Measurements from ENCODE around the gene PNLIP. TPM values are rescaled to one million over a fixed set of nuclear protein-coding genes. Genes with fewer than 3 reads are reported as not detected.

PNLIP gene
- 0.04 and 0.06 TPM in 2 replicates for polyA plus RNA-seq (2013)

- Histone ChIP-seq H3K4me2 (ENCODE audit: low read length) (no peak within 1 kb of the TSS), H3K14ac (ENCODE audit: low read length) (no peak within 1 kb of the TSS), H2BK5ac (ENCODE audit: low read depth, low read length, poor library complexity) (no peak within 1 kb of the TSS), H3K18ac (ENCODE audit: low read length) (no peak within 1 kb of the TSS), H2BK120ac (ENCODE audit: insufficient read depth, low read length, poor library complexity) (no peak within 1 kb of the TSS), H3K4me1 (ENCODE audit: control insufficient read depth in 1 of 2, insufficient read depth in 2 of 2, low read length in 2 of 2) (no peaks in the 10 kb centered on the region), H3K27ac (ENCODE audit: low read depth, low read length) (no peak within 1 kb of the TSS), H3K27me3 (ENCODE audit: insufficient read depth, low read length) (no peaks in the 10 kb centered on the region), H4K91ac (ENCODE audit: low read depth, low read length) (no peak within 1 kb of the TSS), H2AK5ac (ENCODE audit: low read length) (no peak within 1 kb of the TSS), H2BK12ac (ENCODE audit: low read length) (no peak within 1 kb of the TSS), H4K8ac (ENCODE audit: low read depth, low read length) (no peak within 1 kb of the TSS), H3K4me3 (ENCODE audit: low read depth, low read length) (no peak within 1 kb of the TSS), H3K9ac (ENCODE audit: low read length) (no peak within 1 kb of the TSS), H3K79me2 (ENCODE audit: control insufficient read depth, insufficient read depth, low read length, poor library complexity) (no peaks in the 10 kb centered on the region), H4K12ac (ENCODE audit: low read depth, low read length) (no peak within 1 kb of the TSS), H2AFZ (ENCODE audit: insufficient read depth, low read length, poor library complexity) (no peak within 1 kb of the TSS), H3K4ac (ENCODE audit: low read depth, low read length) (no peak within 1 kb of the TSS), H3K9me3 (ENCODE audit: insufficient read depth, low read depth, low read length) (no peaks in the 10 kb centered on the region), H3K79me1 (ENCODE audit: low read length) (no peaks in the 10 kb centered on the region), H3K23ac (ENCODE audit: low read length) (no peak within 1 kb of the TSS), H3K36me3 (ENCODE audit: control insufficient read depth in 1 of 2, insufficient read depth in 2 of 2, low read length in 2 of 2) (peaks cover 0 to 1% of the 10 kb centered on the region in 2 experiments)
- no peak for DNase-seq
- WGBS (ENCODE audit: extremely low coverage, insufficient coverage, insufficient read length), result no CpG with 5 or more reads among the region's 8 CpGs
Measured at GRCh38 chr10:116545756-116546155, at the start of gene PNLIP. TSS of gene PNLIP (plus strand) at chr10:116545931. CDS start at chr10:116546093, 162 bp downstream.

GRCh38 chr10:116504786-116505185 lies 40.9 kb upstream of the PNLIP start:
- DNase-seq, result no peak

GRCh38 chr10:116510565-116510964 lies 35.2 kb upstream of the PNLIP start:
- no peak overlapping the region for H2BK120ac ChIP-seq (ENCODE audit: insufficient read depth, low read length, poor library complexity)
- WGBS (ENCODE audit: extremely low coverage, insufficient coverage, insufficient read length), result no CpG with 5 or more reads among the region's 3 CpGs

More at GRCh38 chr10:116504786-116505185, 40.9 kb upstream of the PNLIP start:
- H3K4ac ChIP-seq (ENCODE audit: low read depth, low read length), result no peak overlapping the region
- no peak overlapping the region for H4K12ac ChIP-seq (ENCODE audit: low read depth, low read length)
- WGBS (ENCODE audit: extremely low coverage, insufficient coverage, insufficient read length), result no CpG with 5 or more reads among the region's 8 CpGs
- H3K27ac ChIP-seq (ENCODE audit: low read depth, low read length), result no peak overlapping the region
- H3K4me1 ChIP-seq (ENCODE audit: control insufficient read depth in 1 of 2, insufficient read depth in 2 of 2, low read length in 2 of 2), result no peaks in the 10 kb centered on the region
- H2AK5ac ChIP-seq (ENCODE audit: low read length), result no peak overlapping the region
- H2BK120ac ChIP-seq (ENCODE audit: insufficient read depth, low read length, poor library complexity), result no peak overlapping the region
- no peak overlapping the region for H3K4me2 ChIP-seq (ENCODE audit: low read length)
- H3K23ac ChIP-seq (ENCODE audit: low read length), result no peak overlapping the region
- no peak overlapping the region for H2BK12ac ChIP-seq (ENCODE audit: low read length)
- H2AFZ ChIP-seq (ENCODE audit: insufficient read depth, low read length, poor library complexity), result no peak overlapping the region
- H3K18ac ChIP-seq (ENCODE audit: low read length), result no peak overlapping the region
- H4K91ac ChIP-seq (ENCODE audit: low read depth, low read length), result no peak overlapping the region
- no peak overlapping the region for H3K4me3 ChIP-seq (ENCODE audit: low read depth, low read length)
- no peak overlapping the region for H3K14ac ChIP-seq (ENCODE audit: low read length)
- no peaks in the 10 kb centered on the region for H3K79me1 ChIP-seq (ENCODE audit: low read length)
- H3K9ac ChIP-seq (ENCODE audit: low read length), result no peak overlapping the region
- no peaks in the 10 kb centered on the region for H3K27me3 ChIP-seq (ENCODE audit: insufficient read depth, low read length)
- H3K9me3 ChIP-seq (ENCODE audit: insufficient read depth, low read depth, low read length), result no peaks in the 10 kb centered on the region
- H2BK5ac ChIP-seq (ENCODE audit: low read depth, low read length, poor library complexity), result no peak overlapping the region
- H3K36me3 ChIP-seq (ENCODE audit: control insufficient read depth in 1 of 2, insufficient read depth in 2 of 2, low read length in 2 of 2), result no peaks in the 10 kb centered on the region
- no peaks in the 10 kb centered on the region for H3K79me2 ChIP-seq (ENCODE audit: control insufficient read depth, insufficient read depth, low read length, poor library complexity)
- H4K8ac ChIP-seq (ENCODE audit: low read depth, low read length), result no peak overlapping the region

GRCh38 chr10:116511365-116511764 lies 34.4 kb upstream of the PNLIP start:
- no CpG with 5 or more reads among the region's 3 CpGs for WGBS (ENCODE audit: extremely low coverage, insufficient coverage, insufficient read length)
- Histone ChIP-seq H2AFZ (ENCODE audit: insufficient read depth, low read length, poor library complexity) (no peak overlapping the region), H3K9ac (ENCODE audit: low read length) (no peak overlapping the region)

More at GRCh38 chr10:116510565-116510964, 35.2 kb upstream of the PNLIP start:
- Histone ChIP-seq H4K91ac (ENCODE audit: low read depth, low read length) (no peak overlapping the region), H3K36me3 (ENCODE audit: control insufficient read depth in 1 of 2, insufficient read depth in 2 of 2, low read length in 2 of 2) (no peaks in the 10 kb centered on the region), H3K27ac (ENCODE audit: low read depth, low read length) (no peak overlapping the region), H2BK12ac (ENCODE audit: low read length) (no peak overlapping the region), H3K79me2 (ENCODE audit: control insufficient read depth, insufficient read depth, low read length, poor library complexity) (no peaks in the 10 kb centered on the region), H3K9ac (ENCODE audit: low read length) (no peak overlapping the region), H4K8ac (ENCODE audit: low read depth, low read length) (no peak overlapping the region), H3K27me3 (ENCODE audit: insufficient read depth, low read length) (no peaks in the 10 kb centered on the region), H4K12ac (ENCODE audit: low read depth, low read length) (no peak overlapping the region), H3K18ac (ENCODE audit: low read length) (no peak overlapping the region), H3K4ac (ENCODE audit: low read depth, low read length) (no peak overlapping the region), H2BK5ac (ENCODE audit: low read depth, low read length, poor library complexity) (no peak overlapping the region), H3K4me3 (ENCODE audit: low read depth, low read length) (no peak overlapping the region), H3K4me1 (ENCODE audit: control insufficient read depth in 1 of 2, insufficient read depth in 2 of 2, low read length in 2 of 2) (no peaks in the 10 kb centered on the region), H3K9me3 (ENCODE audit: insufficient read depth, low read depth, low read length) (no peaks in the 10 kb centered on the region), H3K79me1 (ENCODE audit: low read length) (no peaks in the 10 kb centered on the region), H2AK5ac (ENCODE audit: low read length) (no peak overlapping the region), H3K14ac (ENCODE audit: low read length) (no peak overlapping the region), H2AFZ (ENCODE audit: insufficient read depth, low read length, poor library complexity) (no peak overlapping the region), H3K23ac (ENCODE audit: low read length) (no peak overlapping the region), H3K4me2 (ENCODE audit: low read length) (no peak overlapping the region)
- no peak for DNase-seq

More at GRCh38 chr10:116511365-116511764, 34.4 kb upstream of the PNLIP start:
- no peak for DNase-seq
- Histone ChIP-seq H4K91ac (ENCODE audit: low read depth, low read length) (no peak overlapping the region), H4K8ac (ENCODE audit: low read depth, low read length) (no peak overlapping the region), H3K23ac (ENCODE audit: low read length) (no peak overlapping the region), H3K27me3 (ENCODE audit: insufficient read depth, low read length) (no peaks in the 10 kb centered on the region), H3K4me2 (ENCODE audit: low read length) (no peak overlapping the region), H3K4ac (ENCODE audit: low read depth, low read length) (no peak overlapping the region), H2BK12ac (ENCODE audit: low read length) (no peak overlapping the region), H3K18ac (ENCODE audit: low read length) (no peak overlapping the region), H3K79me2 (ENCODE audit: control insufficient read depth, insufficient read depth, low read length, poor library complexity) (no peaks in the 10 kb centered on the region), H2AK5ac (ENCODE audit: low read length) (no peak overlapping the region), H3K14ac (ENCODE audit: low read length) (no peak overlapping the region), H4K12ac (ENCODE audit: low read depth, low read length) (no peak overlapping the region), H3K36me3 (ENCODE audit: control insufficient read depth in 1 of 2, insufficient read depth in 2 of 2, low read length in 2 of 2) (no peaks in the 10 kb centered on the region), H3K9me3 (ENCODE audit: insufficient read depth, low read depth, low read length) (no peaks in the 10 kb centered on the region), H2BK5ac (ENCODE audit: low read depth, low read length, poor library complexity) (no peak overlapping the region), H2BK120ac (ENCODE audit: insufficient read depth, low read length, poor library complexity) (no peak overlapping the region), H3K4me1 (ENCODE audit: control insufficient read depth in 1 of 2, insufficient read depth in 2 of 2, low read length in 2 of 2) (no peaks in the 10 kb centered on the region), H3K27ac (ENCODE audit: low read depth, low read length) (no peak overlapping the region), H3K4me3 (ENCODE audit: low read depth, low read length) (no peak overlapping the region), H3K79me1 (ENCODE audit: low read length) (no peaks in the 10 kb centered on the region)

Measured in trophoblast cell (in vitro differentiated cells and primary cell).